Gastrocnemius medialis (tissue), 4 donors: Measurements from ENCODE around the gene WDR70.

ENCODE experiments used
- POLR2A ChIP-seq, 2 donors: fragments of 450-650 bp; IDR thresholded peaks; one replicate each; pipeline ENCODE4 v1.6.1; 2017; ENCODE audit warnings: antibody characterized with exemption in 2 of 2, mild to moderate bottlenecking in 2 of 2, moderate library complexity in 2 of 2
- TF ChIP-seq, protein P1 (sequence below), 5 experiments: fragments of 450-650 bp in 3 of 5; fragments of 200-600 bp in 2 of 5; sonication (generic) in 2 of 5; IDR thresholded peaks in 4 of 5; conservative IDR thresholded peaks in 1 of 5; 1 replicate in 4 of 5; 2 replicates in 1 of 5; pipeline ENCODE4 v1.5.1; 2016 to 2019; ENCODE audit warnings: antibody characterized with exemption in 5 of 5, mild to moderate bottlenecking in 3 of 5, moderate library complexity in 3 of 5

DNA sequence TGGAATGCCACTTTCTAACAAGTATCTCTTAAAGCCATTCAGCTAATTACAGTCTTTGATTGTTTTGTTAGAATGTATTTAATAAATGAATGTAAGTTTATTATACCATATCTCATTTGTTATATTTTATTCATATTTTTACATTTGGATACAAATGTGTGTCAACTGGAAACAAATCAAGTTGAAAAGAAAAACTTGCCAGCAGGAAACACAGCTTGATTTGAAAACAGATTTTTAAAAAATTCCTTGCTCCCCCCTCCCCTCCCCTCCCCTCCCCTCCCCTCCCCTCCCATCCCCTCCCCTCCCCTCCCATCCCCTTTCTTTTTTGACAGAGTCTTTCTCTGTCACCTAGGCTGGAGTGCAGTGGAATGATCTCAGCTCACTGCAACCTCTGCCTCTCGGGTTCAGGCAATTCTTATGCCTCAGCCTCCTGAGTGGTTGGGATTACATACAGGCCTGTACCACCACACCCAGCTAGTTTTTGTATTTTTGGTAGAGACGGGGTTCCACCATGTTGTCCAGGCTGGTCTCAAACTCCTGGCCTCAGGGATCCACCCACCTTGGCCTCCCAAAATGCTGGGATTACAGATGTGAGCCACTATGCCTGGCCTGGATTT lies 227.6 kb downstream of the WDR70 start:
- no peak for TF ChIP-seq POLR2A (IDR thresholded peaks at IDR 0.05)
- TF ChIP-seq, protein P1, sequence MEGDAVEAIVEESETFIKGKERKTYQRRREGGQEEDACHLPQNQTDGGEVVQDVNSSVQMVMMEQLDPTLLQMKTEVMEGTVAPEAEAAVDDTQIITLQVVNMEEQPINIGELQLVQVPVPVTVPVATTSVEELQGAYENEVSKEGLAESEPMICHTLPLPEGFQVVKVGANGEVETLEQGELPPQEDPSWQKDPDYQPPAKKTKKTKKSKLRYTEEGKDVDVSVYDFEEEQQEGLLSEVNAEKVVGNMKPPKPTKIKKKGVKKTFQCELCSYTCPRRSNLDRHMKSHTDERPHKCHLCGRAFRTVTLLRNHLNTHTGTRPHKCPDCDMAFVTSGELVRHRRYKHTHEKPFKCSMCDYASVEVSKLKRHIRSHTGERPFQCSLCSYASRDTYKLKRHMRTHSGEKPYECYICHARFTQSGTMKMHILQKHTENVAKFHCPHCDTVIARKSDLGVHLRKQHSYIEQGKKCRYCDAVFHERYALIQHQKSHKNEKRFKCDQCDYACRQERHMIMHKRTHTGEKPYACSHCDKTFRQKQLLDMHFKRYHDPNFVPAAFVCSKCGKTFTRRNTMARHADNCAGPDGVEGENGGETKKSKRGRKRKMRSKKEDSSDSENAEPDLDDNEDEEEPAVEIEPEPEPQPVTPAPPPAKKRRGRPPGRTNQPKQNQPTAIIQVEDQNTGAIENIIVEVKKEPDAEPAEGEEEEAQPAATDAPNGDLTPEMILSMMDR (IDR thresholded peaks at IDR 0.05 in 4 of 5, conservative IDR thresholded peaks at IDR 0.05 in 1 of 5), result no peak
